Measurements from ENCODE around the gene HCN3.
"Not testable (repeated sequence)": the region's sequence is repeated elsewhere in the genome, so short reads cannot be mapped to it uniquely, and the experiment has no call there.

The HCN3 gene

GRCh38 chr1:155284476-155284875 is 7.2 kb downstream of the HCN3 start:
- TF ChIP-seq GATA1 (IDR thresholded peaks at IDR 0.05; ENCODE audit: low read depth, low read length) = no peak
- peak; percentile 28 for TF ChIP-seq POLR2A (IDR thresholded peaks at IDR 0.05; ENCODE audit: low read length)
- DNase-seq = no peak

DNA sequence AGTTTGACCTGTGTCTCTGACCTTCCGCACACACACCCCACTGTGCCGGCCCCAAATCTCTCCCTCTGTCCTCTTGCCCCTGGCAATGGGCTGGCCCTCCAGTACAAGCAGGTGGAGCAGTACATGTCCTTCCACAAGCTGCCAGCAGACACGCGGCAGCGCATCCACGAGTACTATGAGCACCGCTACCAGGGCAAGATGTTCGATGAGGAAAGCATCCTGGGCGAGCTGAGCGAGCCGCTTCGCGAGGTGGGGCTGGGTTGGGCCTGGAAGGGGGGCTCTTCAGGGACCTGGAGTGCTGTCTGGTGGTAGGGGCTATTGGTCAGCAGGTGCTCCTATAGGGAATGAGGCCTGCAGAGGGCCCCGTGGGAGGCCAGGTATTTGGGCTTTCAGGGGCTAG is 7.8 kb downstream of the HCN3 start:
- DNase-seq = no peak
- TF ChIP-seq GATA1 (IDR thresholded peaks at IDR 0.05; ENCODE audit: low read depth, low read length) (no peak), POLR2A (IDR thresholded peaks at IDR 0.05; ENCODE audit: low read length) (peak; percentile 9)

DNA sequence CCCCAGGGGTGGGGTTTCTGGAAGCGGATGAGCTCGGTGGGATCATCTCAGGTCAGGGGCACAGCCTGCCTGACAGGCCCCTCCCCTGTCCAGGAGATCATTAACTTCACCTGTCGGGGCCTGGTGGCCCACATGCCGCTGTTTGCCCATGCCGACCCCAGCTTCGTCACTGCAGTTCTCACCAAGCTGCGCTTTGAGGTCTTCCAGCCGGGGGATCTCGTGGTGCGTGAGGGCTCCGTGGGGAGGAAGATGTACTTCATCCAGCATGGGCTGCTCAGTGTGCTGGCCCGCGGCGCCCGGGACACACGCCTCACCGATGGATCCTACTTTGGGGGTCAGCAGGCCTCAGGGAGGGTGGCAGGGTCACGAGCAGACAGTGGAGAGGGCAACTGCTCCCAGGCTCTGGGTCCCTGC is 8.4 kb downstream of the HCN3 start:
- DNase-seq = no peak
- no peak for TF ChIP-seq GATA1 (IDR thresholded peaks at IDR 0.05; ENCODE audit: low read depth, low read length)
- no peak for TF ChIP-seq POLR2A (IDR thresholded peaks at IDR 0.05; ENCODE audit: low read length)

DNA sequence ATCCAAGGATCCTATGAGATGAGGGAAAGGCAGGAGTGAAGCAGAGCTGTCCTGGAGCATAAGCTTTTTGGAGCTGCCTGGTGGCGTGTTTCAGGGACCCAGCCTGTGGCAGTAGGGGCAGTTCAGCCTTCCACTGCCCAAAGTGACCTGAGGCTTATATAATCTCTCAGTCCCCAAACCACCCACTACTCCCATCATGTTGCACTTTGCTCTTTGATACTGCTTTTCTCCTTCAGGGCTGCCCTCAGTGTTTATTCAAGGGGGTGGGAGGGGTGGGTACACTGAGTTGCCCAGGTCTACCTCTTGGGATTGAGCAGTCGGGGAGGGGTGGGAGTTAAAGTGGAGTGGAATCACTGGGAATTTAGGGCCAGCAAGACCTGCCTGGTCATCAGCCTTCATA is 9.3 kb downstream of the HCN3 start:
- DNase-seq = no peak
- TF ChIP-seq GATA1 (IDR thresholded peaks at IDR 0.05; ENCODE audit: low read depth, low read length) (no peak), POLR2A (IDR thresholded peaks at IDR 0.05; ENCODE audit: low read length) (no peak)

DNA sequence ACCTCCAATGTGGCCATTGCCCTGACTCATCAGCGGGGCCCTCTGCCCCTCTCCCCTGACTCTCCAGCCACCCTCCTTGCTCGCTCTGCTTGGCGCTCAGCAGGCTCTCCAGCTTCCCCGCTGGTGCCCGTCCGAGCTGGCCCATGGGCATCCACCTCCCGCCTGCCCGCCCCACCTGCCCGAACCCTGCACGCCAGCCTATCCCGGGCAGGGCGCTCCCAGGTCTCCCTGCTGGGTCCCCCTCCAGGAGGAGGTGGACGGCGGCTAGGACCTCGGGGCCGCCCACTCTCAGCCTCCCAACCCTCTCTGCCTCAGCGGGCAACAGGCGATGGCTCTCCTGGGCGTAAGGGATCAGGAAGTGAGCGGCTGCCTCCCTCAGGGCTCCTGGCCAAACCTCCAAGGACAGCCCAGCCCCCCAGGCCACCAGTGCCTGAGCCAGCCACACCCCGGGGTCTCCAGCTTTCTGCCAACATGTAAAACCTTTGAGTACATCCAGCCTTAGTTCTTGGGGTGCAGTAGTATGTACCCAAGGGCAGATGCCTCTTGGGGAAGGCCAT is 10.8 kb downstream of the HCN3 start:
- no peak for DNase-seq
- TF ChIP-seq POLR2A (IDR thresholded peaks at IDR 0.05; ENCODE audit: low read length) (no peak), GATA1 (IDR thresholded peaks at IDR 0.05; ENCODE audit: low read depth, low read length) (no peak)

- DNase-seq = not testable (repeated sequence)
Observed at GRCh38 chr1:155291006-155291405, 13.7 kb downstream of the HCN3 start.

- TF ChIP-seq POLR2A (IDR thresholded peaks at IDR 0.05; ENCODE audit: low read length) = no peak
- TF ChIP-seq GATA1 (IDR thresholded peaks at IDR 0.05; ENCODE audit: low read depth, low read length) = no peak
- DNase-seq = no peak
Observed at GRCh38 chr1:155293086-155293749, 16.0 kb downstream of the HCN3 start.

DNA sequence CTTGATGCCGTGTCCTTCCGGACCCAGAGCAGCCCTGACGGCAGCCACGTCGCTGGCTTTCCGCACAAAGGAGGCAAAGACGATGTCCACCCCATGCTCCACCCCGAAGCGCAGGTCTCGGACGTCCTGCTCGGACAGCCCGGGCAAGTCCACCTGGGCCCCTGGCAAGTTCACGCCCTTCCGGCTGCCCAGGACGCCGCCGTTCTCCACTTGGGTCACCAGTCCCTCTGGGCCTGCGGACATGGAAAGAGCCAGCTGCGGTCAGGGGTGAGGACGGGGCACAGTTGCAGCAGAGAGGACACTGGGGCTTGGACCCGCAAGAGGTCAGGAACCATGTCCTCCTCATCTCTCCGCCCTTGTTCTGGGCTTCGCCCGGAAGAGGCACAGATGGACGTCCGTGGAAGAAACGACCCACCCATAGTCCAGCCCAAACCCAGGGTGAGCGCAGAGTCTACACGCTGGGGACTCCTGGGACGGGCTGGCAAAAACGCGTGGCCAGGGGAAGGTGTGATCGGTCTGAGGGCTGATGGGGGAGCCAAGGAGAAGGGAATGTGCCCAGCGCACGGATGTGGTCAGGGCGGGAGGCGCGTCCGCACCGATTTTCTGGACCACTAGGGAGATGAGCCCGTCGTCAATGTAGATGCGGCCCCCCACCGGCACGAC is 17.4 kb downstream of the HCN3 start:
- DNase-seq = no peak
- TF ChIP-seq GATA1 (IDR thresholded peaks at IDR 0.05; ENCODE audit: low read depth, low read length) = no peak
- TF ChIP-seq POLR2A (IDR thresholded peaks at IDR 0.05; ENCODE audit: low read length) = no peak

GRCh38 chr1:155295183-155295941 is 18.1 kb downstream of the HCN3 start:
- DNase-seq = no peak
- no peak for TF ChIP-seq GATA1 (IDR thresholded peaks at IDR 0.05; ENCODE audit: low read depth, low read length)
- no peak for TF ChIP-seq POLR2A (IDR thresholded peaks at IDR 0.05; ENCODE audit: low read length)

GRCh38 chr1:155295942-155296267 is 18.6 kb downstream of the HCN3 start:
- TF ChIP-seq GATA1 (IDR thresholded peaks at IDR 0.05; ENCODE audit: low read depth, low read length) (no peak), POLR2A (IDR thresholded peaks at IDR 0.05; ENCODE audit: low read length) (no peak)
- no peak for DNase-seq

DNA sequence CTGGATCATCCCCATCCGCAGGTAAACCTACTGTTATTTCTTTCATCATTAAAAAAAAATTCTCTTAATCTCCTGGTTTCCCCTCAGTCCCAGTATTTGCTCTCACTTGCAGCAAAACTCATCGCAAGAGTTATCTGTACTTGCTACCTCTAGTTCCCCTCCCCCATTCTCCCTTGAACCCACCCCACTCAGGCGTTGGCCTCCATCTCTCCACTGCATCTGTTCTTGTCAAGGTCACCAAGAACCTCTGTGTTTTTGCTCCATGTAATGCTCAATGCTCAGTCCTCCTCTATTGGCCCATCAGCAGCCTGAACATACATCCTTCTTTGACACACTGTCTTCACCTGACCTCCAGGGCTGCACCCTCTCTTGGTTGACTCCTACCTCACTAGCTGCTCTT is 19.4 kb downstream of the HCN3 start:
- DNase-seq = peak; percentile 59 to 80
- no peak for TF ChIP-seq POLR2A (IDR thresholded peaks at IDR 0.05; ENCODE audit: low read length)
- no peak for TF ChIP-seq GATA1 (IDR thresholded peaks at IDR 0.05; ENCODE audit: low read depth, low read length)

DNA sequence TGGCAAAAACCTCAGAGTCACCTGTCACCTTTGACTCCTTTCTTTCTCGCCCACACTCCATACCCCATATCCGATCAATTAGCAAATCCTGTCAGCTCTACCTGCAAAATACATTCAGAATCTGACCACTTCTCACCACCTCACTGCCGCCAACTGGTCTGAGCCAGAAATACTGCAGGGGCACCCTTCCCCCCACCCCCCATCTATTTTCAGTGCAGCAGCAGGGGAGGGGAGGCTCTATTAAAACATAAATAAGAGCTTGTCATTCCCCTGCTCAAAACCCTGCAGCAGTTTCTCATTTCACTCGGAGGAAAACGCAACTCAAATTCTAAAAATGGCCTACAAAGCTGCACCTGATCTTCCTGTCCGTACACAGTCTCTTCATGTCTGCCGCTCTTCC is 20.1 kb downstream of the HCN3 start:
- TF ChIP-seq POLR2A (IDR thresholded peaks at IDR 0.05; ENCODE audit: low read length) (no peak), GATA1 (IDR thresholded peaks at IDR 0.05; ENCODE audit: low read depth, low read length) (no peak)
- no peak for DNase-seq

- TF ChIP-seq GATA1 (IDR thresholded peaks at IDR 0.05; ENCODE audit: low read depth, low read length) = no peak
- TF ChIP-seq POLR2A (IDR thresholded peaks at IDR 0.05; ENCODE audit: low read length) = no peak
- DNase-seq = no peak
Observed at GRCh38 chr1:155300024-155300423, 22.8 kb downstream of the HCN3 start.

DNA sequence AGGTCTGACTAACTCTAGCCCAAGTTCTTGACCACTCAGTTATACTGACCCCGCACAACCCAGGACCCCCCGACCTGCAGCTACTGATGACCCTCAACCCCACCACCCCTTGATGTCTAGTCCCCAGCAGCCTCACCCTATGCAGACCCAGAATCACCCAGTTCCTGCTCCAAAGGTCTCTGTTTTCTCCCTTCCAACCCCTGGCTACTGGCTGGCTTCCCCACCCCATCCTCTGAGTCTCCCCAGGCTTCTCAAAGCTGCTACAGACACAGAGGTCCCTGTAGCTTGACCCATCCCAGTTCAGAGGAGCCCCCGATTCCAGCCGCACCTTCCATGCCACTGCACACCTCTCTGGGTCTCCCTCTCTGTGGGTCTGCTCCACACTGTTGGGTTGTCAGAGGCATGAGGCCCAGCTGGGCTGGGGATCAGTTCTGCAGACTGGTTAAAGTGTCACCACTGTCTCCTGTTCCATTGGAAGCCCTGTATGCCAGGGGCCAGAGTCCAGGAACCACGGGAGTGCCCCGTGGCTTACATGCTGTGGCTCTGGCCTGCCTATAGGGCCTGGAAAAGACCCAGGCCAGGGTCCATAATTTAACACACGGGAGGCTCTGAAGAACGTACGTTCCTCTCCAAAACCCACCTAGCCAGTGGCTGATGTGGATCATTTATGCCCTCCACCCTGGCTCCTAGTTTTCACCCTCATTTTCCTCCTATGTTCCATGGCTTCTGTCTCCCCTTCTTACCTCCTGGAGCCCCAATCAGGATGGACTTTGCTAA is 23.5 kb downstream of the HCN3 start:
- no peak for TF ChIP-seq GATA1 (IDR thresholded peaks at IDR 0.05; ENCODE audit: low read depth, low read length)
- no peak for TF ChIP-seq POLR2A (IDR thresholded peaks at IDR 0.05; ENCODE audit: low read length)
- DNase-seq = no peak

Data from erythroblast (primary cell).